HG02943 (cell line): ENCODE results near the gene NPAP1.
"Not testable (repeated sequence)": the region's sequence is repeated elsewhere in the genome, so short reads cannot be mapped to it uniquely, and the experiment has no call there.

Source experiments
- ATAC-seq: cut with Tn5 transposase; IDR thresholded peaks from one replicate; pipeline ENCODE4 v1.9.1; 2021; ENCODE audit warnings: mild to moderate bottlenecking, low read depth, moderate library complexity; ENCODE audit not compliant: unreplicated experiment

The NPAP1 gene

GRCh38 chr15:24675332-24676144 is at the start of gene NPAP1:
Gene NPAP1 (plus strand): TSS chr15:24675775. CDS start chr15:24675868, 93 bp downstream.
- ATAC-seq: no peak

GRCh38 chr15:24627443-24627842 is 48.1 kb upstream of the NPAP1 start:
- ATAC-seq: no peak

GRCh38 chr15:24633082-24633481 is 42.5 kb upstream of the NPAP1 start:
- no peak for ATAC-seq

- not testable (repeated sequence) for ATAC-seq
Measured at GRCh38 chr15:24639412-24639811, 36.2 kb upstream of the NPAP1 start.

GRCh38 chr15:24645627-24646026 is 29.9 kb upstream of the NPAP1 start:
- no peak for ATAC-seq

- no peak for ATAC-seq
Measured at GRCh38 chr15:24659622-24660021, 16.0 kb upstream of the NPAP1 start.

GRCh38 chr15:24662991-24663390 is 12.6 kb upstream of the NPAP1 start:
- ATAC-seq: no peak

GRCh38 chr15:24676431-24676830 is 856 bp downstream of the NPAP1 start:
- no peak for ATAC-seq

GRCh38 chr15:24678485-24678884 is 2.9 kb downstream of the NPAP1 start:
- no peak for ATAC-seq

GRCh38 chr15:24682002-24682401 is 6.4 kb downstream of the NPAP1 start:
- no peak for ATAC-seq

- ATAC-seq: not testable (repeated sequence)
Measured at GRCh38 chr15:24682905-24683304, 7.3 kb downstream of the NPAP1 start.

GRCh38 chr15:24683736-24684135 is 8.2 kb downstream of the NPAP1 start:
- ATAC-seq: no peak

GRCh38 chr15:24684313-24684712 is 8.7 kb downstream of the NPAP1 start:
- no peak for ATAC-seq

- ATAC-seq: no peak
Measured at GRCh38 chr15:24696201-24696600, 20.6 kb downstream of the NPAP1 start.

- ATAC-seq: no peak
Measured at GRCh38 chr15:24696842-24697241, 21.3 kb downstream of the NPAP1 start.

GRCh38 chr15:24718289-24719082 is 42.9 kb downstream of the NPAP1 start:
- ATAC-seq: no peak

- no peak for ATAC-seq
Measured at GRCh38 chr15:24729760-24730159, 54.2 kb downstream of the NPAP1 start.
